ENCODE results near the gene OIT3. TPM values are rescaled to one million over a fixed set of nuclear protein-coding genes. Genes with fewer than 3 reads are reported as not detected.

The OIT3 gene
- total and polyA plus RNA-seq, 12 donors, result 0.06 to 1.6 (median 0.34) TPM; not detected in 5

- H3K9me3 ChIP-seq, result no peaks in the 10 kb centered on the region
- no peak for DNase-seq
- TF ChIP-seq CTCF (IDR thresholded peaks at IDR 0.05), result no peak
- H3K27me3 ChIP-seq, result no peaks in the 10 kb centered on the region
- ATAC-seq, result peak in 6 of 8 donors; percentile 25 to 69 (median 61)
- no peak within 1 kb of the TSS for H3K4me3 ChIP-seq
- intact Hi-C loops (cut with DNase I), result no loop called here
- peaks cover 0 to 12% (median 0%) of the 10 kb centered on the region in 9 donors for H3K4me1 ChIP-seq
- peak within 1 kb of the TSS in 2 of 10 donors; percentile 4 to 5 for H3K27ac ChIP-seq
- WGBS, 2 donors, result 53 to 69% methylated on average over 12 of the region's 12 CpGs
- no peaks in the 10 kb centered on the region for H3K36me3 ChIP-seq
These were observed 61.3 kb downstream of the OIT3 start, which contains the start of gene PLA2G12B for GRCh38 chr10:72954596-72955554. Gene PLA2G12B (minus strand): TSS chr10:72954806. CDS start chr10:72954685, 121 bp downstream.

- DNase-seq, result no peak
- no peak for ATAC-seq
- Histone ChIP-seq H3K36me3 (no peaks in the 10 kb centered on the region), H3K4me3 (no peak overlapping the region), H3K27me3 (no peaks in the 10 kb centered on the region), H3K27ac (no peak overlapping the region), H3K4me1 (peaks cover 0 to 7% (median 0%) of the 10 kb centered on the region in 9 donors), H3K9me3 (no peaks in the 10 kb centered on the region)
- TF ChIP-seq CTCF (IDR thresholded peaks at IDR 0.05), result no peak
- intact Hi-C loops (cut with DNase I), result no loop called here
These were observed 62.5 kb downstream of the OIT3 start for GRCh38 chr10:72956001-72956400.

- H3K9me3 ChIP-seq, result peaks cover 0 to 64% (median 34%) of the 10 kb centered on the region in 11 donors
- H3K4me3 ChIP-seq, result no peak overlapping the region
- H3K36me3 ChIP-seq, result no peaks in the 10 kb centered on the region
- WGBS, 2 donors, result 91 to 95% methylated on average over 1 of the region's 1 CpG
- no peak for TF ChIP-seq CTCF (IDR thresholded peaks at IDR 0.05)
- no peak for ATAC-seq
- H3K27ac ChIP-seq, result no peak overlapping the region
- intact Hi-C loops (cut with DNase I), result no loop called here
- DNase-seq, result no peak
- H3K4me1 ChIP-seq, result no peaks in the 10 kb centered on the region
- H3K27me3 ChIP-seq, result no peaks in the 10 kb centered on the region
These were observed 83.3 kb downstream of the OIT3 start for GRCh38 chr10:72976886-72977285.

- intact Hi-C loops (cut with DNase I), result no loop called here
- TF ChIP-seq CTCF (IDR thresholded peaks at IDR 0.05), result no peak
- H3K27me3 ChIP-seq, result no peaks in the 10 kb centered on the region
These were observed 86.2 kb downstream of the OIT3 start for GRCh38 chr10:72979709-72980108.

More at GRCh38 chr10:72979709-72980108, 86.2 kb downstream of the OIT3 start:
- H3K36me3 ChIP-seq, result no peaks in the 10 kb centered on the region
- H3K27ac ChIP-seq, result no peak overlapping the region
- no peak for ATAC-seq
- H3K9me3 ChIP-seq, result peaks cover 0 to 68% (median 40%) of the 10 kb centered on the region in 11 donors
- no peak for DNase-seq
- H3K4me3 ChIP-seq, result no peak overlapping the region
- H3K4me1 ChIP-seq, result no peaks in the 10 kb centered on the region
